Stimulated activated CD8-positive, alpha-beta memory T cell treated with anti-CD3 and anti-CD28 coated beads, Interleukin-12 subunit alpha, Interleukin-12 subunit beta, amount 100 ng/mL, for 4 hours (primary cell): ENCODE results near the gene ITSN1.
"Not testable (repeated sequence)": the region's sequence is repeated elsewhere in the genome, so short reads cannot be mapped to it uniquely, and the experiment has no call there.

Source experiments
- DNase-seq: peaks from one replicate; pipeline ENCODE4 v3.0.0-alpha.2; 2020; ENCODE audit warnings: low read depth

Gene ITSN1

GRCh38 chr21:33651965-33652680 is 9.8 kb downstream of the ITSN1 start:
- no peak for DNase-seq

GRCh38 chr21:33654412-33654811 is 12.1 kb downstream of the ITSN1 start:
- no peak for DNase-seq

GRCh38 chr21:33655588-33656221 is 13.4 kb downstream of the ITSN1 start:
- no peak for DNase-seq

DNA sequence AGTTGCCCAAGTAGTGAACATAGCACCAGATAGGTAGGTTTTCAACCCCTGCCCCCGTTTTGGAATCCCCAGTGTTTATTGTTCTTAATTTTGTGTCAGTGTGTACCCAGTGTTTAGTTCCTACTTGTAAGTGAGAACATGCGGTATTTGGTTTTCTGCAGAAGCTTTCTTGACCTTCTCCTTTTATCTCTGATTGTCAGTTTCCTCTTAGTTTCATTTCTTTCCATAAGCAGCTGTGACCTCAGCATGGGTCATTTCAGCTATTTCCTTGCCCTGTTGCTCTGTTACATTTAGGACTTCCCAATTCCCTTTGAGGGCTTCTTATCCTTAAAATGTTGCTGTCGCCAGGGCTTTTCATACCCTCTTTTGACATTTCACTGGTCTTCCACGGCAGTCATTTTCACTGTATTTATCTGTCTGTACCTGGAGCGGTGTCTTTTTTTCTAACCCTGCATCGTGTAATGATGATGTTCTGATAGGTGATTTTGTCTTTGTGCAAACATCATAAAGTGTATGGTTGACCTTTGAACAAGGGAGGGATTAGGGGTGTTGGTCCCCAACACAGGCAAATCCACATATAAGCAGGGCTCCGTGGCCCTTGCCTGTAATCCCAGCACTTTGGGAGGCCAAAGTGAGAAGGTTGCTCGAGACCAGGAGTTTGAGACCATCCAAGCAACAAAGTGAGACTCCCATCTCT is 15.0 kb downstream of the ITSN1 start:
- DNase-seq = no peak

DNA sequence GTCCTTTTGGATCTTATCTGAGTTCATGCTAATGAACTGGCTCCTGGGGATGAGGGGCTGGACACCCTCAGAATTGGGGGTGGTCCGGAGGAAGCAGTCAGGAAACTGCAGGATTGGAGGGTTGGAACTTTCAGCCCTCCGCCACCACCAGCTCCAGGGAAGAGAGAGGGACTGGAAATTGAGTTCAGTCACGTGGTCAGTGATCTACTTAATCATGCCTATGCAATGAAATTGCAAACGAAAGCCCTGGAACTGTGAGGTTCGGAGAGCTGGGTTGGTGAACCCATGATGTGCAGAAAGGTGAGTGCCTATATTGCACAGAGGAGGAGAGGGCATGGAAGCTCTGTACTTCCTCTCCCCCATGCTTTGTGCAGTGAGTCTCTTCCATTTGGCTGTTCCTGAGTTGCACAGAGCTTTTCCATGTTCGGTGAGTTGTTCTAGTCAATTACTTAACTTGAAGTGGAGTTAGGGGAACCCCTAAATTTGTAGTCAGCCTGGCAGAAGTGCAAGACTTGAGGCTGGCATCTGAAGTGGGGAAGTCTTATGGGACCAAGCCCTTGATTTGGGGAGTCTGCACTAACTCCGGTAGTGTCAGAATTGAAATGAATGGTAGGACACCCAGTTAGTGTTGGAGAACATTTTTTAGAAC is 16.7 kb downstream of the ITSN1 start:
- no peak for DNase-seq

GRCh38 chr21:33659568-33659949 is 17.3 kb downstream of the ITSN1 start:
- no peak for DNase-seq

- DNase-seq = no peak
Measured at GRCh38 chr21:33660406-33660805, 18.1 kb downstream of the ITSN1 start.

DNA sequence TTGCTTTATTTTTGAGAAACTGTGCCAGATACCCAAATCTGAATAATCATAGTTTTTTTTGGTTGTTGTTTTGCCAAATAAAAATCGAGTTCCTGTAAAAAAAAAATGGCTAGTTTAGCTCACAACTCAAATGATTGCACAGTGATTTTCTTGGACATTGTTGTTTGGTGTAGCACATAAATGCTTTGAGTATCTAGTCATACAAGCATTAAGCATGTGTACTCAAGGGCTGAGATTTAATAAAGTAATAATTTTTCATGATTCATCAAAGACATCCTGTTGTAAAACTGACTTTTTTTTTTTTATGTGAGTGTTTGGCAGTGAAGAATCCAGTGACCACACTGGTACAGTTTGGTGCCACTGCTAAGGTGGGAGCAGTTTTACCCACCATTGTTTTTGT is 18.8 kb downstream of the ITSN1 start:
- no peak for DNase-seq

GRCh38 chr21:33662046-33662445 is 19.7 kb downstream of the ITSN1 start:
- no peak for DNase-seq

- no peak for DNase-seq
Measured at GRCh38 chr21:33663241-33663640, 20.9 kb downstream of the ITSN1 start.

GRCh38 chr21:33664135-33664534 is 21.8 kb downstream of the ITSN1 start:
- no peak for DNase-seq

GRCh38 chr21:33666153-33666552 is 23.9 kb downstream of the ITSN1 start:
- no peak for DNase-seq

DNA sequence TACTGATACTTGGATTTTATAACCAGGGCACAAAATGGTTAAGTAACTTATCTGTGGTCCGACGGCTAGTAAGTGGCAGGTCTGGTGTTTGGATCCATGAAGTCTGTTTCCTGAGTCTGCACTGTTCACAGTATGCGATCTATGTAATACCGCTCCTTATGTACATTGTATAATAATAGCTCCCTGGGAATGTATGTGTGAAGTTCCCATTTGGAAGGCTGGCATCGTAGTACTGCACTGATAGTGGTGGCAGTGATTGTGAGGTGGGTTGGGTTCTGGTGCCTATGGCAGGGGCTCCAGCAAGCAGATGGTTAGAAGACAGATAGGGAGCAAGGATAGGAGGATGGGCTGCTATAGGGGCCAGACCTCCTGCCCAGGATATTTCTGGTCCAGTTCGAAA is 25.3 kb downstream of the ITSN1 start:
- no peak for DNase-seq

- no peak for DNase-seq
Measured at GRCh38 chr21:33668180-33668579, 25.9 kb downstream of the ITSN1 start.

- DNase-seq = no peak
Measured at GRCh38 chr21:33668620-33669019, 26.3 kb downstream of the ITSN1 start.

- no peak for DNase-seq
Measured at GRCh38 chr21:33670076-33670978, 28.0 kb downstream of the ITSN1 start.

DNA sequence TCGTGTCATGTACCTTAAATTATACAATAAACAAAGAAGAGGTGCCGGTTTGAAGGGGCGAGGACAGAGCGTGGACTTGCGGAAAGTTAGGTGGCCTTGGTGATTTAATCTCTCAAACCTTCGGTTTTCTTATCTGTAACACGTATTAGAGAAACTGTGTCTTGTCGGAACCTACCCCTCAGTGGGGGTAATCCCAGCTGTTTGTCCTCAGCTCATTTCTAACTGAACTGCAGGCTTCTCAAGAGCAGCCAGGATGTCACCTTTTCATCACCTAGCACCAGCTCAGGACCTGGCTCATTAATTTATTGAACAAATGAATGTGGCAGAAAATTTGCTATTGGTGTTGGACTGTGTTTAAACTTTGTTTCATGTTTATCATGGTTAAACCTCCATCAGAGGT is 31.2 kb downstream of the ITSN1 start:
- no peak for DNase-seq

DNA sequence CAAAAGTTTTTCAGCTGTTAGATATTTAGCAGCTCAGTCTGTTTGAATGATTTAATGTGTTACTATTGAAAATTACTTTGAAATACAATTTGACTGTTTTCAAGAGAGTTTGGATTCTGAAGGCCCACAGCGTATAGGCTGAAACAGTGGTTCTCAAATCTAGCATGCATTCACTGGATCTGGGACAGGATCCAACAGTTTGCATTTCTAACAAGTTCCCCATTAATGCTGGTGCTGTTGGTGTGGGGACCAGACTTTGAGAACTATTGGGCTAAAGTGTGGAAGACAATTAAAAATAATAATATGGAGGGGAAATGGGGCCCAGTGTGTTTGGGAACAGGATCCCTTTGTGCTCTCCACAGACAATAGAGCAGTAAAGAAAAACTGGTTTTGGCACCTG is 31.9 kb downstream of the ITSN1 start:
- DNase-seq = no peak

DNA sequence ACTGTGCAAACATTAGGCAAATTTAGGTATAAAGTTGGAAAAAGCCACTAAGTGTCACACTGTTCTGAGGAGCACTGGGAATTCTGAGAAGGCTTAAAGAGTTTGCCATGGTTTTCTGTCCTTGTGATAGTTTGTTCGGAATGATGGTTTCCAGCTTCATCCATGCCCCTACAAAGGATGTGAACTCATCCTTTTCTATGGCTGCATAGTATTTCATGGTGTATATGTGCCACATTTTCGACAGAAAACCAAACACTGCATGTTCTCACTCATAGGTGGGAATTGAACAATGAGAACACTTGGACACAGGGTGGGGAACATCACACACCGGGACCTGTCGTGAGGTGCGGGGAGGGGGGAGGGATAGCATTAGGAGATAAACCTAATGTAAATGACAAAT is 34.4 kb downstream of the ITSN1 start:
- not testable (repeated sequence) for DNase-seq

GRCh38 chr21:33677450-33677849 is 35.1 kb downstream of the ITSN1 start:
- no peak for DNase-seq

GRCh38 chr21:33680870-33681269 is 38.6 kb downstream of the ITSN1 start:
- no peak for DNase-seq
